A549 (cell line): Measurements from ENCODE around the gene ARGFX.

ENCODE experiments used
- EP300 ChIP-seq, 2 experiments: fragments of >200 bp; sonication (Bioruptor Twin); formaldehyde crosslinking; IDR thresholded peaks; 2 replicates in 1 of 2; 3 replicates in 1 of 2; pipeline ENCODE4 v1.6.1; 2016 to 2017
- JUN ChIP-seq, 2 experiments: fragments of >200 bp; sonication (Bioruptor Twin); formaldehyde crosslinking; IDR thresholded peaks; 2 replicates in 1 of 2; 3 replicates in 1 of 2; pipeline ENCODE4 v1.6.1; 2016 to 2017
- KDM5A ChIP-seq: fragments of 200-600 bp; sonication (generic); IDR thresholded peaks from 2 replicates; pipeline ENCODE4 v1.6.1; 2016; ENCODE audit warnings: antibody characterized with exemption, mild to moderate bottlenecking
- NR3C1 ChIP-seq: fragments of >200 bp; sonication (Bioruptor Twin); formaldehyde crosslinking; IDR thresholded peaks from 3 replicates; pipeline ENCODE4 v1.6.1; 2017
- PHF8 ChIP-seq: fragments of 200-600 bp; sonication (generic); IDR thresholded peaks from 2 replicates; pipeline ENCODE4 v1.6.1; 2016; ENCODE audit warnings: low read depth, mild to moderate bottlenecking, antibody characterized with exemption, moderate library complexity, borderline replicate concordance
- POLR2A ChIP-seq: IDR thresholded peaks from 2 replicates; pipeline ENCODE4 v1.6.1; 2012; ENCODE audit warnings: mild to moderate bottlenecking, low read length
- RARB ChIP-seq: fragments of 250-450 bp; sonication (Bioruptor Pico); IDR thresholded peaks from 2 replicates; pipeline ENCODE4 v1.8.0; 2021; ENCODE audit warnings: mild to moderate bottlenecking, moderate library complexity
- TF ChIP-seq, protein P1 (sequence below): fragments of >200 bp; sonication (Bioruptor Twin); formaldehyde crosslinking; IDR thresholded peaks from 3 replicates; pipeline ENCODE4 v1.5.1; 2016
- TF ChIP-seq, protein P2 (sequence below): IDR thresholded peaks from 2 replicates; pipeline ENCODE4 v1.6.1; 2012

DNA sequence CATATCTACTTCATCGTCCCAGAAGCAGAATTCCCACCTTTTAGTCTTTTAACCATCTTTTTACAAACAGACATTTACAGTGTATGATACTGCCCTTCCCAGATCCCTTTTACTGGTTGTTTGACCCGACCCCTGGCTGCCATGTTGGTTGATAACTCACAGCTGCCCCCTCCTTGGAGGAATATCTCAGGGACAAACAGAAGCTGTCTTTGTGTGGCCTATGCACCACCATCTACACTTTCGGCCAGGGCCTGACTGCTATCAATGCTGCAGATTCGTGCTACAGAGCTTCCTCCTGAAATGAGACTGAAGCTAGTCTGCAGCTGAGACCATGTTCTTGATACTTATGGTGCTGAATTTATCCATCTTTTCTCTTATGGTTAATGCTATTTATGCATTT lies 15.4 kb upstream of the ARGFX start:
- TF ChIP-seq, protein P1, sequence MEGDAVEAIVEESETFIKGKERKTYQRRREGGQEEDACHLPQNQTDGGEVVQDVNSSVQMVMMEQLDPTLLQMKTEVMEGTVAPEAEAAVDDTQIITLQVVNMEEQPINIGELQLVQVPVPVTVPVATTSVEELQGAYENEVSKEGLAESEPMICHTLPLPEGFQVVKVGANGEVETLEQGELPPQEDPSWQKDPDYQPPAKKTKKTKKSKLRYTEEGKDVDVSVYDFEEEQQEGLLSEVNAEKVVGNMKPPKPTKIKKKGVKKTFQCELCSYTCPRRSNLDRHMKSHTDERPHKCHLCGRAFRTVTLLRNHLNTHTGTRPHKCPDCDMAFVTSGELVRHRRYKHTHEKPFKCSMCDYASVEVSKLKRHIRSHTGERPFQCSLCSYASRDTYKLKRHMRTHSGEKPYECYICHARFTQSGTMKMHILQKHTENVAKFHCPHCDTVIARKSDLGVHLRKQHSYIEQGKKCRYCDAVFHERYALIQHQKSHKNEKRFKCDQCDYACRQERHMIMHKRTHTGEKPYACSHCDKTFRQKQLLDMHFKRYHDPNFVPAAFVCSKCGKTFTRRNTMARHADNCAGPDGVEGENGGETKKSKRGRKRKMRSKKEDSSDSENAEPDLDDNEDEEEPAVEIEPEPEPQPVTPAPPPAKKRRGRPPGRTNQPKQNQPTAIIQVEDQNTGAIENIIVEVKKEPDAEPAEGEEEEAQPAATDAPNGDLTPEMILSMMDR = no peak
- TF ChIP-seq EP300 (IDR thresholded peaks at IDR 0.05) (no peak), PHF8 (no peak), POLR2A (no peak), RARB (CRISPR knock-in tag) (no peak), KDM5A (no peak), JUN (IDR thresholded peaks at IDR 0.05) (no peak), NR3C1 (no peak)
- TF ChIP-seq, protein P2, sequence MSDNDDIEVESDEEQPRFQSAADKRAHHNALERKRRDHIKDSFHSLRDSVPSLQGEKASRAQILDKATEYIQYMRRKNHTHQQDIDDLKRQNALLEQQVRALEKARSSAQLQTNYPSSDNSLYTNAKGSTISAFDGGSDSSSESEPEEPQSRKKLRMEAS = no peak
